DMS114 treated with DMSO at 0.1 percent for 48 hours (cell line): ENCODE results near the gene KLHL28.

Source experiments
- DNase-seq: peaks from one replicate; lab custom pipeline; 2025; ENCODE audit not compliant: unreplicated experiment; lab: John Stamatoyannopoulos, UW

KLHL28 gene, protein sequence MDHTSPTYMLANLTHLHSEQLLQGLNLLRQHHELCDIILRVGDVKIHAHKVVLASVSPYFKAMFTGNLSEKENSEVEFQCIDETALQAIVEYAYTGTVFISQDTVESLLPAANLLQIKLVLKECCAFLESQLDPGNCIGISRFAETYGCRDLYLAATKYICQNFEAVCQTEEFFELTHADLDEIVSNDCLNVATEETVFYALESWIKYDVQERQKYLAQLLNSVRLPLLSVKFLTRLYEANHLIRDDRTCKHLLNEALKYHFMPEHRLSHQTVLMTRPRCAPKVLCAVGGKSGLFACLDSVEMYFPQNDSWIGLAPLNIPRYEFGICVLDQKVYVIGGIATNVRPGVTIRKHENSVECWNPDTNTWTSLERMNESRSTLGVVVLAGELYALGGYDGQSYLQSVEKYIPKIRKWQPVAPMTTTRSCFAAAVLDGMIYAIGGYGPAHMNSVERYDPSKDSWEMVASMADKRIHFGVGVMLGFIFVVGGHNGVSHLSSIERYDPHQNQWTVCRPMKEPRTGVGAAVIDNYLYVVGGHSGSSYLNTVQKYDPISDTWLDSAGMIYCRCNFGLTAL

GRCh38 chr14:44961554-44962333 is at the start of gene KLHL28, which contains the start of gene TOGARAM1:
TSS of gene KLHL28 (minus strand) at chr14:44961947. CDS start at chr14:44945928, 16,019 bp downstream.
TSS of gene TOGARAM1 (plus strand) at chr14:44962190. CDS start at chr14:44962422, 232 bp downstream.
- peak; percentile 98 for DNase-seq

DNA sequence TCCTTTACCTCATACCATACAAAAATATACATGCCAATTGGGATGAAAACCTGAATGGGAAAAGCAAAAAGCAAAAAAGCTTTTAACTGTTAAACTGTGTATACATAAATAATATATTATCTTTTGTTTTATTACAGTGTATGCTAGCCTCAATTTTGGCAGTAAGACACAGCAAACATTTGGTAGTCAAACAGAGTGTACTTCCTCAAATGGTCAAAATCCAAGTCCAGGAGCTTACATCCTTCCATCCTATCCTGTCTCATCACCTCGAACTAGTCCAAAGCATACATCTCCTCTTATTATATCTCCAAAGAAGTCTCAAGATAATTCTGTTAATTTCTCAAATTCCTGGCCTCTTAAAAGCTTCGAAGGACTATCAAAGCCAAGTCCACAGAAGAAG is 42.2 kb upstream of the KLHL28 start:
- no peak for DNase-seq

GRCh38 chr14:44995770-44996294 is 34.1 kb upstream of the KLHL28 start:
- no peak for DNase-seq

DNA sequence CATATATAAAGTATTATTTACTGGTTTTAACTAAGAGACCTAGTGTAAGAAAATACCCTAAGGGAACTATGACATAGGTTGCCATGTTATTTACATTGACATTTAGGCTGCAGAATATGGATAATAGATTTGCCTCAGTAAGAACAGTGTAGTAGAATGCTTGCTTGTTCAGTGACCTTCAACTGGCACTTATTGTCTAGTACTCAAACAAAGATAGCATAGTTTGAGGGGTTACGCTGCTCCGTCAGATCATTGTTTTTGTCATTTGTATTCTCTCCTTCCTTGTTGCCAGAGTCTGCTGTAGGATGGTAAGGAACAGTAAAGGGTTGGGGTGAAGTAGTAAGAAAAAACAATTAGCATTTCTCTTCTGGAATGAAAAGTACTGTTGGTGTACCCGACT is 33.4 kb upstream of the KLHL28 start:
- DNase-seq, result no peak

- no peak for DNase-seq
Observed at GRCh38 chr14:44990533-44990932, 28.8 kb upstream of the KLHL28 start.

GRCh38 chr14:44989497-44990440 is 28.0 kb upstream of the KLHL28 start:
- DNase-seq, result no peak

- no peak for DNase-seq
Observed at GRCh38 chr14:44988694-44989093, 26.9 kb upstream of the KLHL28 start.

- no peak for DNase-seq
Observed at GRCh38 chr14:44982594-44982993, 20.8 kb upstream of the KLHL28 start.

DNA sequence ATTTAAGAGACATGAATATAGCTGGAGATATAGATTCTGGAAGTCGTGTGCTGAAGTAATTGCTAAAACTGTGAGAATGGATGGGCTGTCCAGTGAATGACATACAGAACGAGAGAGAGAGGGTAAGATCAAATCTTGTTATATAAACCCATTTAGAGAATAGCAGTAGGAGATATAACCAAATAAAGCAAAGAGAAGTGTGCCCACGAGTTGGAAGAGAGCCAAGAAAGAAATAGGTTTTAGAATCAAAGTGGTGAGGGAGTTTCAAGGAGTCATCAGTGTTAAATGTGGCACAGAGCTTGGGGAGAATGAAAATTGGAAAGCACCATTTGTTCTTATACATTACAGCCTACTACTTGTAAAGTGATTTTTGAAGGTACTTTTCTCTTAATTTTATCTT is 19.5 kb upstream of the KLHL28 start:
- DNase-seq, result no peak

DNA sequence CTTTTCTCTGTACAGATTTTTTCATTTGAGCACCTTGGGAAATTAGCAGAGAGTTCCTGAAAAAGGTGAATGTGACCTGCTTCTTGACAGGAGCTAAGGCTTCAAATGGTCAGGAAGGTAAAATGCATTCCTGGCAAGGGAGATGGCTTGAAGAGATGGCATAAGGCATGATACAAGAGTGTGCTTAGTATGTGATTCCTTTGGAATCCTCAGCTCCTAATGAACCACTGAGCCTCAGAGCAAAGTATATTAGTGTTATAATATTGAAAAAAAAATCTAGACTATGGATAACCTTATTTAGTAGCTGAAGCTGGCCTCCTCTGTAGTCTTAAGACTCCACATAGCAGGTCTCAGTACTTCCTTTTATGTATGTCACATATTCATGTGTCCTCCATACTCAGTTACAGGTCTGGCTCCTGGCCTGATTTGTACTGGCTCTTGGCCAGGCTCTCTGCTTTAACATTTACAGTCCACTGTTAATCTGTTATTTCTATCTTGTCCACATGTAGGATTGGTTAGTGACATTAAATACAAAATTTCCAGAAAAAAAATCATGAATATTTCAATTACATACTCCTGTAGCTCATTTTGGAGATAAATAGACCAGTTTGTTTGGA is 18.1 kb upstream of the KLHL28 start:
- DNase-seq, result no peak

- no peak for DNase-seq
Observed at GRCh38 chr14:44979273-44979672, 17.5 kb upstream of the KLHL28 start.

- no peak for DNase-seq
Observed at GRCh38 chr14:44971459-44971858, 9.7 kb upstream of the KLHL28 start.

DNA sequence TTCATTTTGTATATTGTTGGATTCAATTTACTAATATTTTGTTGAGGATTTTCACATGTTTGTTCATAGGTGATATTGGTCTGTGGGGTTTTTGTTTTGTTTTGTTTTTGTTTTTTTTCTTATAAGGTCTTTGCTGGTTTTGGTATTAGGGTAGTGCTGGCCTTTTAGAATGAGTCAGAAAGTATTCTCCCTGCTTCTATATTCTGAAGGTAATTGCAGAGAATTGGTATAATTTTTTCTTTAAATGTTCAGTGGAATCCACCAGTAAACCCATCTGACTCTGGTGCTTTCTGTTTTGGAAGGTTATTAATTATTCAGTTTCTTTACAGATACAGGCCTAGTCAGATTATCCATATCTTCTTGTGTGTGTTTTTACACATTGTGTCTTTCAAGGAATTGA is 9.2 kb upstream of the KLHL28 start:
- DNase-seq, result no peak

GRCh38 chr14:44968714-44969113 is 7.0 kb upstream of the KLHL28 start:
- DNase-seq, result no peak

DNA sequence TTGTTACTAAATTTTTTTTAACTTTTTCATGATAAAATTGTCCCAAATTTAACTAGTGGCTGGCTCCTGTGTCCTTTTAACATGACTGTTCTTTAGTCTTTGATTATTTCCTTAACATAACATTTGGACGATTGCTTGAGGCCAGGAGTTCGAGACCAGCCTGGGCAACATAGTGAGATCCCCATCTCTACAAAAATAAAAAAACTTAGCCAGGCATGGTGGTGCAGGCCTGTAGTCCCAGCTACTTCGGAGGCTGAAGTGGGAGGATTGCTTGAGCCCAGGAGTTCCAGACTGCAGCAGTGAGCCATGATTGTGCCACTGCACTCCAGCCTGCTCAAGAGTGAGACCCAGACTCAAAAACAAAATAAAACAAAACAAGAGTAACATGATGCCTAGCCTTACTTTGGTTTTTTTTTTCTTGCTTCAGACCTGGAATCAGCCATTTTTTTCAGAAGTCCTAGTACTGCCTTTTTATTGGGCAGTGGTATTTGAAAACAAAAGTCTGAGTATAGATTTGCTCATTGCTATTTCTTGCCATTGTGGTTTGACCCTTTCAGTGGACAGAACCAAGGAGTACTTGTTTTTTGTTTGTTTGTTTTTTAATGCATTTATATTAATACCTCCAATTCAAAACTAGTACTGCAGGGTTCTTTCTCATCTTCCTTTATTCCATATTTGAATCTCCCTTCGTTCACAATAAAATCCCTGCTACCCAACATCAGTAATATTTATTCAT is 5.0 kb upstream of the KLHL28 start:
- no peak for DNase-seq

GRCh38 chr14:44963775-44964380 is 2.1 kb upstream of the KLHL28 start:
- no peak for DNase-seq

DNA sequence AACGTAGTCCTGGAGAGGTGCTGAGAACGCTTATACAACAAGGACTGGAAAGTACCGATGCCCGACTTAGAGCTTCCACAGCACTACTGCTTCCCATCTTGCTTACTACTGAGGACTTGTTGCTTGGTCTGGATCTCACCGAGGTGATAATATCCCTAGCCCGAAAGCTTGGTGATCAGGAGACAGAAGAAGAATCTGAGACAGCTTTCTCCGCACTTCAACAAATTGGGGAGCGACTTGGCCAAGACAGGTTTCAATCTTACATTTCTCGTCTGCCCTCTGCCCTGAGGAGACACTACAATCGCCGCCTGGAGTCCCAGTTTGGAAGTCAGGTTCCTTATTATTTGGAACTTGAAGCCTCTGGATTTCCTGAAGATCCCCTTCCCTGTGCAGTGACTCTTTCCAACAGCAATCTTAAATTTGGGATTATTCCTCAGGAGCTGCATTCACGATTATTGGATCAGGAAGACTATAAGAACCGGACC is 1.3 kb upstream of the KLHL28 start:
- DNase-seq, result peak; percentile 33

DNA sequence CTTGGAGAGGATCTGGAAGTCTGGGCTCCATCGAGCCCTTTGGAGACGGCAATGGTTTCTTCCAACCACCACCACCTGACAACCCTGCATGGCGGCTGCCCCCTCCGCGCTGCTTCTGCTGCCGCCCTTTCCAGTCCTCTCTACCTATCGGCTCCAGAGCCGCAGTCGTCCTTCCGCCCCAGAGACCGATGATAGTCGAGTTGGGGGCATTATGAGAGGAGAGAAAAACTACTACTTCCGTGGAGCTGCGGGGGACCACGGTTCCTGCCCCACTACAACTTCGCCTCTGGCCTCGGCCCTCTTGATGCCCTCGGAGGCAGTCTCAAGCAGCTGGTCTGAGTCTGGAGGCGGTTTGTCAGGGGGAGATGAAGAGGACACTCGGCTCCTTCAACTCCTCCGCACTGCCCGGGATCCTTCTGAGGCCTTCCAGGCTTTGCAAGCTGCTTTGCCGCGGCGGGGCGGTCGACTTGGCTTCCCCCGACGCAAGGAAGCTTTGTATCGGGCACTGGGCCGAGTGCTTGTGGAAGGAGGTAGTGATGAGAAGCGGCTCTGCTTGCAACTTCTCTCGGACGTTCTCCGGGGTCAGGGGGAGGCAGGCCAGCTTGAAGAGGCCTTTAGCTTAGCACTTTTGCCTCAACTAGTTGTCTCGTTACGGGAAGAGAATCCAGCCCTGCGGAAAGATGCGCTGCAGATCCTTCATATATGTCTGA is 742 bp upstream of the KLHL28 start:
- DNase-seq, result peak; percentile 50
